Sigmoid colon (tissue), 4 donors: Measurements from ENCODE around the gene AGXT2.

Experiments
- POLR2AphosphoS5 ChIP-seq, 4 donors: sonication (generic); formaldehyde crosslinking; IDR thresholded peaks; one replicate each; pipeline ENCODE4 v1.6.1; 2017; ENCODE audit warnings: antibody characterized with exemption in 4 of 4
- TF ChIP-seq, protein P1 (sequence below), 4 experiments: fragments of 450-650 bp in 3 of 4; fragments of 200-600 bp in 1 of 4; IDR thresholded peaks; one replicate each; pipeline ENCODE4 v1.5.1; 2016 to 2019; ENCODE audit warnings: antibody characterized with exemption in 4 of 4, mild to moderate bottlenecking in 3 of 4, moderate library complexity in 2 of 4

DNA sequence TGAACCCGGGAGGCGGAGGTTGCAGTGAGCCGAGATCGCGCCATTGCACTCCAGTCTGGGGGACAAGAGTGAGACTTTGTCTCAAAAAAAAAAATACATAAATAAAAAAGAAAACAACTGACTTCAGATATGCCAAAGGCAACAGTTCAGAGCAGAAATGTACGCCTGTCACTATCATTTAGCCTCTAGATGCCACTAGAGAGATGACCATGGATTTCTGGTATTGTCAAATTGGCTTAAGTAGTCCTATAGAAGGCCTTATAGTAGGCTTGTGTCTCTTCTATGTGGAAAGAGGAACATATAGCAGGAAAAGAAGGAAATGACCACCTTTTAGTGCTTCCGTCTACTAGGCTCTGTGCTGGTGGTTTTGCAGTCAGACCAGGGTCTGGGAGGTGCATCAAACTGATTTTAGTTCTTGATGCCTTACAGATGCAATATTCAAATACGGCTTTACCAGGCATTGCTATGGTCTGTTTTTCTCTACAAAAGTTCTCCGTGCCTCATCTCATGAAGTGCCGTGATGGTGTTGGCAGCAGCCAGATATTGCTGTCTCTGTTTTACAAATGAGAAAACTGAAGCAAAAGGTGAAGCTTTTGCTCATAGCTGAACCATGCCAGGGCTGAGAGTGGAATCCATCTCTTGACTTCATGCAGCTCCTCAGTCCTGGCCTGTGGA, 17.2 kb downstream of the AGXT2 start:
- TF ChIP-seq, protein P1, sequence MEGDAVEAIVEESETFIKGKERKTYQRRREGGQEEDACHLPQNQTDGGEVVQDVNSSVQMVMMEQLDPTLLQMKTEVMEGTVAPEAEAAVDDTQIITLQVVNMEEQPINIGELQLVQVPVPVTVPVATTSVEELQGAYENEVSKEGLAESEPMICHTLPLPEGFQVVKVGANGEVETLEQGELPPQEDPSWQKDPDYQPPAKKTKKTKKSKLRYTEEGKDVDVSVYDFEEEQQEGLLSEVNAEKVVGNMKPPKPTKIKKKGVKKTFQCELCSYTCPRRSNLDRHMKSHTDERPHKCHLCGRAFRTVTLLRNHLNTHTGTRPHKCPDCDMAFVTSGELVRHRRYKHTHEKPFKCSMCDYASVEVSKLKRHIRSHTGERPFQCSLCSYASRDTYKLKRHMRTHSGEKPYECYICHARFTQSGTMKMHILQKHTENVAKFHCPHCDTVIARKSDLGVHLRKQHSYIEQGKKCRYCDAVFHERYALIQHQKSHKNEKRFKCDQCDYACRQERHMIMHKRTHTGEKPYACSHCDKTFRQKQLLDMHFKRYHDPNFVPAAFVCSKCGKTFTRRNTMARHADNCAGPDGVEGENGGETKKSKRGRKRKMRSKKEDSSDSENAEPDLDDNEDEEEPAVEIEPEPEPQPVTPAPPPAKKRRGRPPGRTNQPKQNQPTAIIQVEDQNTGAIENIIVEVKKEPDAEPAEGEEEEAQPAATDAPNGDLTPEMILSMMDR (IDR thresholded peaks at IDR 0.05): no peak
- no peak for TF ChIP-seq POLR2AphosphoS5 (IDR thresholded peaks at IDR 0.05)
